ENCODE data around the gene KLK15. TPM values are rescaled to one million over a fixed set of nuclear protein-coding genes. Genes with fewer than 3 reads are reported as not detected.

KLK15 gene
- total RNA-seq, 1 donor from 2014 or later = not detected

DNA sequence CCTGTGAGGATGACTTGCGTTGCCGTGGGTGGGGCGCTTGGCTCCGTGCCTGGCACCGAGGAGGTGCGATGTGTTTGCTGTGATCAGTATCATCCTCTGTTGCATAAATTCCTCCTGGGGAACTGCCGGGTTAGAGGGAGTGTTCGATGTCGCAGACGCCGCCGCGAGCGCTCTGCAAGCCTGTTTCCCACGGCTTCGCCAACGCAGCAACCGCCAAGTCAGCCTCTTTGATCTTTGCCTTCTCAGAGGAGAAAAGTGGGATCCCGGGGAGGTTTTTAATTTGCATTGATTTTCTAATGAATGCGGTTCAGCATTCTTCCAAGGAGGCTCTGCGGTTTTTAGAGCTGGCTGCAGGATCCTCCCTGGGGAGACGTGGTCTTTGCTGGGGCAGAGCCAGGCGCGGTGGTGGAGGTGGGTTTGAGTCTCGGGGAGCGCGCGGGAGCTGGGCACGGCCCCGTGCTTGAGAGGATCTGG lies 55.5 kb downstream of the KLK15 start:
- TF ChIP-seq CTCF (IDR thresholded peaks at IDR 0.05; ENCODE audit: insufficient read depth, low read length, poor library complexity, severe bottlenecking) = no peak
- Histone ChIP-seq H3K27me3 (ENCODE audit: control insufficient read depth, insufficient read depth, low read length) (peaks cover 32% of the 10 kb centered on the region), H3K36me3 (ENCODE audit: control insufficient read depth, insufficient read depth, low read length) (no peaks in the 10 kb centered on the region), H3K4me3 (ENCODE audit: low read depth, low read length) (no peak overlapping the region)
- DNase-seq (ENCODE audit: low read depth) = no peak

- TF ChIP-seq CTCF (IDR thresholded peaks at IDR 0.05; ENCODE audit: insufficient read depth, low read length, poor library complexity, severe bottlenecking) = no peak
- Histone ChIP-seq H3K4me3 (ENCODE audit: low read depth, low read length) (no peak overlapping the region), H3K27me3 (ENCODE audit: control insufficient read depth, insufficient read depth, low read length) (peaks cover 32% of the 10 kb centered on the region), H3K36me3 (ENCODE audit: control insufficient read depth, insufficient read depth, low read length) (no peaks in the 10 kb centered on the region)
- DNase-seq (ENCODE audit: low read depth) = no peak
These were observed 56.1 kb downstream of the KLK15 start for GRCh38 chr19:50777261-50777660.

DNA sequence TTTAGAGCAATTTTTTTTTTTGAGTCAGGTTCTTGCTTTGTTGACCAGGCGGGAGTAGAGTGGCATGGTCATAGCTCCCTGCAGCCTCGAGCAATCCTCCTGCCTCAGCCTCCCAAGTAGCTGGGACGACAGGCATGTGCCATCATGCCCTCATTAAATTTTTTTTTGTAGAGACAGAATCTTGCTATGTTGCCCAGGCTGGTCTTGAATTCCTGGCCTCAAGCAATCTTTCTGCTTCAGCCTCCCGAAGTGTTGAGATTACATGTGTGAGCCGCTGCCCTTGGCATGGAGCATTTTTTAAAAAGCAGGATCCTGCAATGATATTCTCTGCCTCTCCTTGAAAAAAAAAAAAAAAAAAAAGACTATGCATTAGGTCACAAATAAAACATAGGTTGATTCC lies 57.2 kb downstream of the KLK15 start:
- H3K27me3 ChIP-seq (ENCODE audit: control insufficient read depth, insufficient read depth, low read length) = peaks cover 32% of the 10 kb centered on the region
- TF ChIP-seq CTCF (IDR thresholded peaks at IDR 0.05; ENCODE audit: insufficient read depth, low read length, poor library complexity, severe bottlenecking) = no peak
- DNase-seq (ENCODE audit: low read depth) = no peak

More for the DNA sequence above, 57.2 kb downstream of the KLK15 start:
- Histone ChIP-seq H3K4me3 (ENCODE audit: low read depth, low read length) (no peak overlapping the region), H3K36me3 (ENCODE audit: control insufficient read depth, insufficient read depth, low read length) (no peaks in the 10 kb centered on the region)

Other genes with a start within 250 kb of the KLK15 start
- 0.29 and 0.55 TPM in 2 replicates for gene SYT3, start 193.7 kb downstream of the KLK15 start, total RNA-seq
- gene C19orf81, start 184.1 kb downstream of the KLK15 start, total RNA-seq = 4.4 and 16.5 TPM in 2 replicates
- 1.2 and 1.6 TPM in 2 replicates for gene SHANK1, start 113.8 kb downstream of the KLK15 start, total RNA-seq
- gene CLEC11A, start 110.2 kb downstream of the KLK15 start, total RNA-seq = 6.0 and 12.4 TPM in 2 replicates
- gene GPR32, start 63.1 kb downstream of the KLK15 start, total RNA-seq = not detected in 2 replicates
- not detected in 2 replicates for gene ACP4, start 43.2 kb downstream of the KLK15 start, total RNA-seq
- gene KLK1, start 9.8 kb downstream of the KLK15 start, total RNA-seq = not detected in 2 replicates
- not detected in 2 replicates for gene KLK3, start 21.3 kb upstream of the KLK15 start, total RNA-seq
- gene KLK2, start 39.9 kb upstream of the KLK15 start, total RNA-seq = 0.96 TPM in 1 of 2 replicates, not detected in the other
- not detected in 2 replicates for gene KLK4, start 77.8 kb upstream of the KLK15 start, total RNA-seq
- gene KLK5, start 119.5 kb upstream of the KLK15 start, total RNA-seq = 10.8 and 11.3 TPM in 2 replicates
- 33.5 and 39.9 TPM in 2 replicates for gene KLK6, start 136.0 kb upstream of the KLK15 start, total RNA-seq
- 18.7 and 18.8 TPM in 2 replicates for gene KLK7, start 150.3 kb upstream of the KLK15 start, total RNA-seq
- 3.1 and 7.1 TPM in 2 replicates for gene KLK8, start 168.0 kb upstream of the KLK15 start, total RNA-seq
- gene KLK10, start 186.1 kb upstream of the KLK15 start, total RNA-seq = 6.7 and 9.0 TPM in 2 replicates
- not detected in 2 replicates for gene KLK11, start 193.0 kb upstream of the KLK15 start, total RNA-seq
- gene KLK12, start 201.4 kb upstream of the KLK15 start, total RNA-seq = not detected in 2 replicates
- gene KLK13, start 231.5 kb upstream of the KLK15 start, total RNA-seq = 0.08 and 0.21 TPM in 2 replicates
- gene KLK14, start 249.3 kb upstream of the KLK15 start, total RNA-seq = not detected in 2 replicates

All from kidney epithelial cell (primary cell).